PC-3 (cell line): ENCODE data around the gene TUBB4A. TPM values are rescaled to one million over a fixed set of nuclear protein-coding genes. Genes with fewer than 3 reads are reported as not detected.

ENCODE experiments used
- ATAC-seq: fragments of 200-7000 bp; cut with Tn5 transposase; 2 replicates; pipeline ENCODE4 v1.9.1; 2020; ENCODE audit warnings: mild to moderate bottlenecking, moderate library complexity
- BruUV-seq: library from RNA; stranded (reverse); fragments of 400-500 nt; replicated peaks from 2 replicates; lab custom pipeline; 2021; lab: Mats Ljungman, UMichigan
- CTCF ChIA-PET: fragments of 300-600 bp; sonication (Branson Sonifier 250); formaldehyde crosslinking; loops from one replicate; lab custom pipeline; 2022; ENCODE audit warnings: antibody characterized with exemption; lab: Charles Lee
- POLR2A ChIA-PET: fragments of 300-600 bp; sonication (Branson Sonifier 250); formaldehyde crosslinking; loops from one replicate; lab custom pipeline; 2022; ENCODE audit warnings: antibody characterized with exemption; ENCODE audit not compliant: unreplicated experiment; lab: Charles Lee
- DNase-seq: peaks from one replicate; pipeline ENCODE4 v3.0.0-alpha.2; 2015
- H2AFZ ChIP-seq: fragments of 300-600 bp; sonication (generic); 2 replicates; pipeline ENCODE4 v1.6.0; 2016; ENCODE audit warnings: antibody characterized with exemption, low read length
- H3F3A ChIP-seq: fragments of 300-600 bp; sonication (generic); one replicate; pipeline ENCODE4 v1.6.0; 2017; ENCODE audit warnings: antibody characterized with exemption, low read length, control low read depth, mild to moderate bottlenecking; ENCODE audit not compliant: unreplicated experiment
- H3K27ac ChIP-seq: fragments of 300-600 bp; sonication (generic); 2 replicates; pipeline ENCODE4 v1.5.1; 2016; ENCODE audit warnings: mild to moderate bottlenecking, low read length
- H3K27me3 ChIP-seq: fragments of 300-600 bp; sonication (generic); 2 replicates; pipeline ENCODE4 v1.6.1; 2016; ENCODE audit warnings: low read length, mixed read lengths
- H3K36me3 ChIP-seq: fragments of 300-600 bp; sonication (generic); 2 replicates; pipeline ENCODE4 v1.6.1; 2016; ENCODE audit warnings: low read depth, mixed run types, low read length, mixed read lengths
- H3K4me1 ChIP-seq: fragments of 300-600 bp; sonication (generic); 2 replicates; pipeline ENCODE4 v1.5.1; 2016; ENCODE audit warnings: low read length; ENCODE audit not compliant: insufficient read depth
- H3K4me2 ChIP-seq: fragments of 300-600 bp; sonication (generic); 2 replicates; pipeline ENCODE4 v1.6.0; 2016; ENCODE audit warnings: low read length
- H3K4me3 ChIP-seq: fragments of 300-600 bp; sonication (generic); 2 replicates; pipeline ENCODE4 v1.5.1; 2016; ENCODE audit warnings: mild to moderate bottlenecking, low read length, mixed read lengths
- H3K79me2 ChIP-seq: fragments of 300-600 bp; sonication (generic); 2 replicates; pipeline ENCODE4 v1.6.1; 2017; ENCODE audit warnings: low read length, mixed read lengths
- H3K9ac ChIP-seq: fragments of 300-600 bp; sonication (generic); 2 replicates; pipeline ENCODE4 v1.6.0; 2016; ENCODE audit warnings: mild to moderate bottlenecking, low read length
- H3K9me2 ChIP-seq: fragments of 300-600 bp; sonication (generic); replicated peaks from 2 replicates; pipeline ENCODE4 v1.6.1; 2016; ENCODE audit warnings: mixed run types, low read length, mixed read lengths
- H3K9me3 ChIP-seq: fragments of 300-600 bp; sonication (generic); 2 replicates; pipeline ENCODE4 v1.6.1; 2016; ENCODE audit warnings: low read length, mixed read lengths
- H4K20me1 ChIP-seq: fragments of 300-600 bp; sonication (generic); 2 replicates; pipeline ENCODE4 v1.6.1; 2016; ENCODE audit warnings: low read length, mixed read lengths
- CTCF ChIP-seq: fragments of 300-600 bp; sonication (generic); conservative IDR thresholded peaks from 2 replicates; pipeline ENCODE4 v1.5.1; 2017; ENCODE audit warnings: antibody characterized with exemption, low read depth, mild to moderate bottlenecking, low read length
- EZH2 ChIP-seq: fragments of 300-600 bp; sonication (generic); IDR thresholded peaks from one replicate; pipeline ENCODE4 v1.6.1; 2017; ENCODE audit warnings: antibody characterized with exemption, mild to moderate bottlenecking, low read length; ENCODE audit not compliant: unreplicated experiment
- EZH2phosphoT487 ChIP-seq: fragments of 300-600 bp; sonication (generic); IDR thresholded peaks from 2 replicates; pipeline ENCODE4 v1.6.1; 2018; ENCODE audit warnings: mild to moderate bottlenecking, antibody characterized with exemption, low read length, borderline replicate concordance
- intact Hi-C: fragments of 100-400 bp; cut with micrococcal nuclease; formaldehyde crosslinking; loops from 2 replicates; pipeline ENCODE4 v1.9.0; 2023
- total RNA-seq: library from RNA; depleted of rRNA; stranded (reverse); fragments of >200 nt; gene quantifications from 2 replicates; pipeline ENCODE4 v1.2.3, GENCODE V29; 2014

Gene TUBB4A
- total RNA-seq, 1 experiment from 2014 or later: 4.6 TPM

GRCh38 chr19:6480848-6481415 lies 21.2 kb downstream of the TUBB4A start:
- CTCF ChIA-PET: no interaction called here

GRCh38 chr19:6479836-6480398 lies 22.2 kb downstream of the TUBB4A start:
- no peaks in the 10 kb centered on the region for H3F3A ChIP-seq
- H3K36me3 ChIP-seq: no peaks in the 10 kb centered on the region
- TF ChIP-seq EZH2 (no peak), CTCF (no peak), EZH2phosphoT487 (no peak)
- no peaks in the 10 kb centered on the region for H3K27me3 ChIP-seq
- no peak overlapping the region for H3K4me2 ChIP-seq
- no peaks in the 10 kb centered on the region for H4K20me1 ChIP-seq
- H3K9me3 ChIP-seq: no peaks in the 10 kb centered on the region
- no peak overlapping the region for H3K4me3 ChIP-seq
- ChIA-PET POLR2A (no interaction called here), CTCF (no interaction called here)
- H3K9me2 ChIP-seq: no peaks in the 10 kb centered on the region
- no peak overlapping the region for H3K27ac ChIP-seq
- no peak overlapping the region for H3K9ac ChIP-seq
- DNase-seq (no peak), ATAC-seq (no peak)
- no TSS peak for BruUV-seq
- H3K79me2 ChIP-seq: no peaks in the 10 kb centered on the region
- no peaks in the 10 kb centered on the region for H3K4me1 ChIP-seq
- no peak overlapping the region for H2AFZ ChIP-seq
- intact Hi-C loops: no loop called here

More at GRCh38 chr19:6480848-6481415, 21.2 kb downstream of the TUBB4A start:
- Histone ChIP-seq H3F3A (no peaks in the 10 kb centered on the region), H3K9ac (no peak overlapping the region), H3K27ac (no peak overlapping the region), H3K9me2 (no peaks in the 10 kb centered on the region), H4K20me1 (no peaks in the 10 kb centered on the region), H3K4me2 (no peak overlapping the region), H3K4me3 (no peak overlapping the region), H3K27me3 (no peaks in the 10 kb centered on the region), H3K36me3 (no peaks in the 10 kb centered on the region), H2AFZ (no peak overlapping the region), H3K79me2 (no peaks in the 10 kb centered on the region), H3K9me3 (no peaks in the 10 kb centered on the region), H3K4me1 (no peaks in the 10 kb centered on the region)
- ATAC-seq (no peak), DNase-seq (no peak)
- POLR2A ChIA-PET: interaction anchor here (0.6 kb wide), 2 partner anchors 115 to 120 kb away, joined by 4 to 24 read pairs; no protein-coding TSS in a partner anchor
- no TSS peak for BruUV-seq
- intact Hi-C loops: no loop called here
- TF ChIP-seq CTCF (no peak), EZH2phosphoT487 (no peak), EZH2 (no peak)

- POLR2A ChIA-PET: no interaction called here
- H3K4me2 ChIP-seq: no peak overlapping the region
- H3K27ac ChIP-seq: no peak overlapping the region
- no peaks in the 10 kb centered on the region for H3F3A ChIP-seq
- H4K20me1 ChIP-seq: no peaks in the 10 kb centered on the region
- intact Hi-C loops: no loop called here
- TF ChIP-seq EZH2: no peak
- TF ChIP-seq CTCF: no peak
- no peak for TF ChIP-seq EZH2phosphoT487
- no peaks in the 10 kb centered on the region for H3K9me3 ChIP-seq
- no peaks in the 10 kb centered on the region for H3K4me1 ChIP-seq
- no peak overlapping the region for H2AFZ ChIP-seq
- no peak for ATAC-seq
- H3K4me3 ChIP-seq: no peak overlapping the region
- DNase-seq: no peak
- H3K9me2 ChIP-seq: no peaks in the 10 kb centered on the region
- no TSS peak for BruUV-seq
- no peaks in the 10 kb centered on the region for H3K36me3 ChIP-seq
- no peaks in the 10 kb centered on the region for H3K27me3 ChIP-seq
- CTCF ChIA-PET: no interaction called here
- H3K79me2 ChIP-seq: no peaks in the 10 kb centered on the region
- H3K9ac ChIP-seq: no peak overlapping the region
Measured at GRCh38 chr19:6478815-6479214, 23.3 kb downstream of the TUBB4A start.
